ENCODE data around the gene ANKDD1B. TPM values are rescaled to one million over a fixed set of nuclear protein-coding genes. Genes with fewer than 3 reads are reported as not detected.
"Not testable (repeated sequence)": the region's sequence is repeated elsewhere in the genome, so short reads cannot be mapped to it uniquely, and the experiment has no call there.

ANKDD1B gene
- total RNA-seq, 1 donor from 2014 or later: 1.0 TPM

DNA sequence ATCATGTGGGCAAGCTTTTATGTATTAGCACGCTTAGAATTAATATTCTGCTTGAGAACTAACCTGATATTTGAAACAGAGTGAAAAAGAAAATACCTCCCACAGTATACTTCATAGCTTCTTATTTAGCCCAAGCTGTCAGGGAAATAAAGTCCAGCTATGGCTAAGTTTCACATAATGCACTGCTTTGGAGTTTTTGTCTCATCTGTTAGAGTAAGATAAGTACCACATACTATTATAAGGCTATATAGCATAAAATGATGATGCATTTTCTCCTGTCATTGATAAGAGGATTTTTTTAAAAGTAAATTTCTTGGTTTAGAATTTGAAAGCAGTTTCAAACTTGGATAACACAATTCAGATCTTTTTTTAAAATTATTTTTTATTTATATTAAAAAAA lies 2.4 kb upstream of the ANKDD1B start:
- TF ChIP-seq, protein P1, sequence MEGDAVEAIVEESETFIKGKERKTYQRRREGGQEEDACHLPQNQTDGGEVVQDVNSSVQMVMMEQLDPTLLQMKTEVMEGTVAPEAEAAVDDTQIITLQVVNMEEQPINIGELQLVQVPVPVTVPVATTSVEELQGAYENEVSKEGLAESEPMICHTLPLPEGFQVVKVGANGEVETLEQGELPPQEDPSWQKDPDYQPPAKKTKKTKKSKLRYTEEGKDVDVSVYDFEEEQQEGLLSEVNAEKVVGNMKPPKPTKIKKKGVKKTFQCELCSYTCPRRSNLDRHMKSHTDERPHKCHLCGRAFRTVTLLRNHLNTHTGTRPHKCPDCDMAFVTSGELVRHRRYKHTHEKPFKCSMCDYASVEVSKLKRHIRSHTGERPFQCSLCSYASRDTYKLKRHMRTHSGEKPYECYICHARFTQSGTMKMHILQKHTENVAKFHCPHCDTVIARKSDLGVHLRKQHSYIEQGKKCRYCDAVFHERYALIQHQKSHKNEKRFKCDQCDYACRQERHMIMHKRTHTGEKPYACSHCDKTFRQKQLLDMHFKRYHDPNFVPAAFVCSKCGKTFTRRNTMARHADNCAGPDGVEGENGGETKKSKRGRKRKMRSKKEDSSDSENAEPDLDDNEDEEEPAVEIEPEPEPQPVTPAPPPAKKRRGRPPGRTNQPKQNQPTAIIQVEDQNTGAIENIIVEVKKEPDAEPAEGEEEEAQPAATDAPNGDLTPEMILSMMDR (IDR thresholded peaks at IDR 0.05): no peak
- Mint-ChIP-seq H3K36me3 (ENCODE audit: low read depth) (peaks cover 2% of the 10 kb centered on the region), H3K9me3 (no peaks in the 10 kb centered on the region), H3K4me3 (no peak overlapping the region), H3K4me1 (peaks cover 16% of the 10 kb centered on the region), H3K27ac (no peak overlapping the region), H3K27me3 (peaks cover 17% of the 10 kb centered on the region)
- ChIA-PET CTCF (no interaction called here), POLR2A (no interaction called here)
- DNase-seq (no peak), ATAC-seq (ENCODE audit: low read depth) (no peak)
- intact Hi-C loops (cut with micrococcal nuclease): loop anchor here (5.0 kb wide), 1 partner anchor 58 kb away; no protein-coding TSS in a partner anchor

DNA sequence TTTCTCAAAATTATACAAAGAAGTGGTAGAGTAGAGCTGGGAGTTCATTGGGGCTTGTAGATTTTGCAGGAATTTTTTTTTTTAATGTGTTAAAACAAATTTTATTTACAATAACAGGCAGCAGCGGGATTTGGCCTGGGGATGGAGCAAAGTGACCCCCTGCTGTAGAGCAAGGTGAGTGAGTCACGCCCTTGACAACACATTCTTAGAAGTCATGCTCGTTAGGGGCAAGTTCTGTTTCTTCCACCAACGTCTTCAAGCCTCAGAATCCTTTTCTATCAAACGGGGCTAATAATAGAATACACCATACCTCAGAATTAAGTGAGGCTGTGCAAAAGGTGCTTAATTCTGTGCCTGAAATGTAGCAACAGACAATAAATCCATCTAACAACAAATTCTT lies 1.1 kb upstream of the ANKDD1B start:
- Mint-ChIP-seq H3K4me1 (peaks cover 16% of the 10 kb centered on the region), H3K27me3 (peaks cover 17% of the 10 kb centered on the region), H3K27ac (no peak overlapping the region), H3K4me3 (no peak overlapping the region), H3K9me3 (no peaks in the 10 kb centered on the region), H3K36me3 (ENCODE audit: low read depth) (no peaks in the 10 kb centered on the region)
- intact Hi-C loops (cut with micrococcal nuclease): no loop called here
- ATAC-seq (ENCODE audit: low read depth) (no peak), DNase-seq (no peak)
- ChIA-PET CTCF (no interaction called here), POLR2A (no interaction called here)
- TF ChIP-seq, protein P1 (IDR thresholded peaks at IDR 0.05): no peak

DNA sequence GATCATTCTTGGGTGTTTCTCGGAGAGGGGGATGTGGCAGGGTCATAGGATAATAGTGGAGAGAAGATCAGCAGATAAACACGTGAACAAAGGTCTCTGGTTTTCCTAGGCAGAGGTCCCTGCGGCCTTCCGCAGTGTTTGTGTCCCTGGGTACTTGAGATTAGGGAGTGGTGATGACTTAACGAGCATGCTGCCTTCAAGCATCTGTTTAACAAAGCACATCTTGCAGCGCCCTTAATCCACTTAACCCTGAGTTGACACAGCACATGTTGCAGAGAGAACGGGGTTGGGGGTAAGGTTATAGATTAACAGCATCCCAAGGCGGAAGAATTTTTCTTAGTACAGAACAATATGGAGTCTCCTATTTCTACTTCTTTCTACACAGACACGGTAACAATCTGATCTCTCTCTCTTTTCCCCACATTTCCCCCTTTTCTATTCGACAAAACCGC lies 368 bp upstream of the ANKDD1B start:
- Mint-ChIP-seq H3K27me3 (peaks cover 17% of the 10 kb centered on the region), H3K4me3 (peak overlapping the region; percentile 49), H3K4me1 (peaks cover 16% of the 10 kb centered on the region)
- POLR2A ChIA-PET; DNase-seq; H3K36me3 Mint-ChIP-seq (ENCODE audit: low read depth); ATAC-seq (ENCODE audit: low read depth); CTCF ChIA-PET; intact Hi-C loops (cut with micrococcal nuclease); H3K9me3 Mint-ChIP-seq; H3K27ac Mint-ChIP-seq: not testable (repeated sequence)

DNA sequence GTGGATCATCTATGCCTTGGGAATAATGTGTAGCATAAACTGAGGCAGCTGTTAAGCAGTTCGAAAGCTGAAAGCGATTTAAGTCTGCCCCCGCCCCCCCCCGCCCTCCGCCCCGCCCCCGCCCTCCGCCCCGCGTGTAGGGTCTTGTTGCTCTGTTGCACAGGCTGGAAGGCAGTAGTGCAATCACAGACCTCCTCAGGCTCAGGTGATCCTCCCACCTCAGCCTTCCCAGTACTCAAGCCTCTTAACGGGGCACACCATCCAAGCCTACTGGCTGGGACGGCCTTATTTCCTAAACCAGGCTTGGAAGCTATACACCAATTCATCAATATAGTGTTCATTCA lies 945 bp downstream of the ANKDD1B start:
- ChIA-PET CTCF (no interaction called here), POLR2A (no interaction called here)
- Mint-ChIP-seq H3K9me3 (no peaks in the 10 kb centered on the region), H3K4me1 (peaks cover 10% of the 10 kb centered on the region), H3K4me3 (no peak overlapping the region), H3K27me3 (peaks cover 17% of the 10 kb centered on the region), H3K27ac (no peak overlapping the region), H3K36me3 (ENCODE audit: low read depth) (no peaks in the 10 kb centered on the region)
- intact Hi-C loops (cut with micrococcal nuclease): no loop called here
- no peak for ATAC-seq (ENCODE audit: low read depth)
- TF ChIP-seq, protein P1 (IDR thresholded peaks at IDR 0.05): no peak
- no peak for DNase-seq

DNA sequence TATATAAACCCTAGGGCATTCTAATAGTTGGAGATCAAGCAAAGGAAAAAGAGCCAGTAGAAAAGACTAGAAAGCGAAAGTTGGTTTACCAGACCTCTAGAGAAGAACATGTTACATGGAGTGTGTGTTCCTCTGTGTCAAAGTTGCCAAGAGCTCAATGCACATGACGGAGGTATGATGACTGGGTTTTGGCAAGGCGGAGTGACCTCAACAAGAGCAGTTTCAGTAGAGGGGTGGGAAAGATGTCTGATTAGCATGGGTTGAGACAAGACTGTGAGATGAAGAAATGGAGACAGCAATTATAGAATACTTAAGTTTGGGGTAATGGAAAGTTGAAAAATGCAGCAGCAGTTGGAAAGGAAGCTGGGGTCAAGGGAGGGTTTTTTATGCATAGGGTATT lies 1.6 kb downstream of the ANKDD1B start:
- intact Hi-C loops (cut with micrococcal nuclease): no loop called here
- H3K27ac Mint-ChIP-seq: no peak overlapping the region
- H3K4me1 Mint-ChIP-seq: peaks cover 5% of the 10 kb centered on the region
- ATAC-seq (ENCODE audit: low read depth) (no peak), DNase-seq (no peak)
- no peaks in the 10 kb centered on the region for H3K36me3 Mint-ChIP-seq (ENCODE audit: low read depth)
- no peak overlapping the region for H3K4me3 Mint-ChIP-seq
- ChIA-PET POLR2A (no interaction called here), CTCF (no interaction called here)
- no peaks in the 10 kb centered on the region for H3K9me3 Mint-ChIP-seq
- peaks cover 17% of the 10 kb centered on the region for H3K27me3 Mint-ChIP-seq
- TF ChIP-seq, protein P1 (IDR thresholded peaks at IDR 0.05): no peak

DNA sequence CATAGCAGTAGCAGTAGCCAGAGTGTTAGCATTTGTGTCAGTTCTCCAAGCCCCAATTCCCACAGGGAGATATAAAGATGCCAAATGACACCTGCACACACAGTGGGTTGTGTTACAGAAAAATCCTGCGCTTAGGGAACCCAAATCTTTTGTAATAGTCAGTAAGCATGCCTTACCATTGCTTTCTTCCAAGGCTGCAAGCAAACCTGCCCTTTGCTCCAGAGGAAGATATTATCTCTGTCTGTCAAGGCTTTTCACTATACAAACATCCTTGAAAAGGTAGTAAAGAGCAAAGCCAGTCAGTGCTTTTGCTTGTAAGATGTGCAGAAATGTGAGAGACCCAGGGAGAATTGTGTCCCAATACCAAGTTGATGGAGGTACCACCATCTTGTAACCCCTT lies 2.9 kb downstream of the ANKDD1B start:
- no peak for ATAC-seq (ENCODE audit: low read depth)
- POLR2A ChIA-PET: no interaction called here

More for the DNA sequence above, 2.9 kb downstream of the ANKDD1B start:
- no peak overlapping the region for H3K27ac Mint-ChIP-seq
- H3K4me1 Mint-ChIP-seq: peaks cover 5% of the 10 kb centered on the region
- intact Hi-C loops (cut with micrococcal nuclease): no loop called here
- H3K36me3 Mint-ChIP-seq (ENCODE audit: low read depth): no peaks in the 10 kb centered on the region
- peaks cover 17% of the 10 kb centered on the region for H3K27me3 Mint-ChIP-seq
- DNase-seq: no peak
- H3K4me3 Mint-ChIP-seq: no peak overlapping the region
- CTCF ChIA-PET: no interaction called here
- TF ChIP-seq, protein P1 (IDR thresholded peaks at IDR 0.05): no peak
- H3K9me3 Mint-ChIP-seq: no peaks in the 10 kb centered on the region

All from activated B cell treated with CpG ODN at 0.5 μM for 24 hours (primary cell).